ENCODE data around the gene POLE3.
"Not testable (repeated sequence)": the region's sequence is repeated elsewhere in the genome, so short reads cannot be mapped to it uniquely, and the experiment has no call there.

Gene POLE3, protein sequence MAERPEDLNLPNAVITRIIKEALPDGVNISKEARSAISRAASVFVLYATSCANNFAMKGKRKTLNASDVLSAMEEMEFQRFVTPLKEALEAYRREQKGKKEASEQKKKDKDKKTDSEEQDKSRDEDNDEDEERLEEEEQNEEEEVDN

DNA sequence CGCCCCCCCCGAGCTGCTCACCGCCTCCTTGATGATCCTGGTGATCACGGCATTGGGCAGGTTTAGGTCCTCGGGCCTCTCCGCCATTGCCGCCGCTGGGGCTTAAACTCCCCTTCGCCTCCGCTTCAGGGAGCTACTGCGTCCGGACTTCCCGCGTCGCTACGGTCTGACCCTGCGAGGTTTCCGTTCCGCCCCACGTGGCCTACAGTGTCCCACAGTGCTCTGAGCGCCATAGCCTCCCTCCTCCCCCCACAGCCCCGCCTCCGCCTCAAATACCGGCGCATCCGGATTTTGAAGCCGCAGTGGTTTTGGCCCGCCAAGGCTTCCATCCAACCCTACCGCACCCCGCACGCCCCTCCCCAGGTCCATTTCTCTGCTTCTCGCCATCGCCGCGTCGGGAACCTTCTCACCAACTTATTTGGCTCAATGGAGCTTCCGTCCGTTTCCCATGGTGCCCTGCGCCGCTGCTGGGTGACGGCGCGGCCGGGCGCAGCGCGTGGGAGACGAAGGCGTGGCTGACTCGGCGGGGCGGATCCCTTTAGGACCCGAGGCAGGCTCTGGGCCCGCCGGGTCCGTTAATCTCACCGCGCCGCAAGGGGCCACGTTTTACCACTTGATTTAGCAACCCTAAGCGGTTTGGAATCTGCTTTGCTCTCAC is at the start of gene POLE3, which contains the start of gene C9orf43:
TSS of gene POLE3 (minus strand) at position 469 of the 658 bp plus-strand sequence. CDS start at position 87, 382 bp downstream.
TSS of gene C9orf43 (plus strand) at position 541 of the 658 bp plus-strand sequence. CDS start 2,747 bp downstream, outside the sequence.
- DNase-seq: peak; percentile 97

DNA sequence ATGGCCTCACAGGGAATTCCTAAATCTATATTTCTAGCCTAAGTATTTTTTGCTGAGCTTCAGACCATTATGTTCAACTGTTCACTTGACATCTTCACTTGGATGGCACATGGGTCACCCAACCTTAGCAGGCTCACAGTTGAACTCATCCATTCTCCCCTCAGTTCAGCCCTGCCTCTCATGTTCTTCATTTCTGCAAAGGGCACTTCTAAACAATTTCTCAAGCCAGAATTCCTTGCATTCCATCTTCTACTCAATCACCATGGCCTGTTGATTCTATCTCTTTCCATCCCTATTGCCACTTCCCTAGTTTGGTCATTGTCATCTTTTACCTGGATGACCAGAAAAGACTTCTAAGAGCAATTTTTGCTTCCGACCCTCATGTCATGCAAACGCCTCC is 45.8 kb upstream of the POLE3 start:
- no peak for DNase-seq

DNA sequence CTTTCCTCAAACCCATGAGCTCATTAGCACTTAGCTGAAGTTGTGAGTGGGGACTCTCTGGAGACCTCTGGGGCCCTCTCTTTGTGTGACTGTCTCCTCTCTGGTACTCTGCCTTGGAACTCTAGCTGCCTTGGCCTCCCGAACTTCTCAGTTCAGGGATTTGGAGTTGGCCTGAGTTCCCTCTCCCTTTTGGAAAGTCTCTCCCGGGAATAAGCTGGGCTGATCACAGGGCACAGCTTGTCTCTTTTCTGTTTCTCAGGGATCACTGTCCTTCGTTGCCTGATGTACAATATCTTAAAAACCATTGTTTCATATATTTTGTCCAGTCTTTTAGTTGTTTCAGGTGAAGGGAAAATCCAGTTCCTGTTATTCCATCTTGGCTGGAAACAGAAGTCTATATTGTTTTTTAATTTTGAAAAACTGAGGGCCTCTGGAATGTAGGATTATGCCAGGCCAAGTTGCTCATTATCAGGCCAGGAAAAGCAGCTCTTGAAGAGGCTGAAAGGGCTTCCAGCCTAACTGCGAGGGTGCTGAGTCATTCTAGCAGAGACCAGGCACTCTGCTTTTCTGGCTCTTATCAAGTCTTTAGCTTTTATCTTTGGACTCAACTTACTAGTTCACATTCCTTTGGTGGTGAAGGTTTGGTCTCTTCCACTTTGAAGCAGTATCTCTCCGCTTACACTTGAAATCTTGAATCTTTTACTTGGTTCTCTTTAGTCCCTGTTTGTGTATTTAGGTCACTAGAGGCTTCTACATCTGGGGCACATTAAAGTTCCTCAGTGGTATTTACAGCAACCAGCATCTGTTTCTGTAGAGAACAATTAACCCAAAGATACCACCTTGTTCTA is 44.7 kb upstream of the POLE3 start:
- DNase-seq: peak; percentile 30

DNA sequence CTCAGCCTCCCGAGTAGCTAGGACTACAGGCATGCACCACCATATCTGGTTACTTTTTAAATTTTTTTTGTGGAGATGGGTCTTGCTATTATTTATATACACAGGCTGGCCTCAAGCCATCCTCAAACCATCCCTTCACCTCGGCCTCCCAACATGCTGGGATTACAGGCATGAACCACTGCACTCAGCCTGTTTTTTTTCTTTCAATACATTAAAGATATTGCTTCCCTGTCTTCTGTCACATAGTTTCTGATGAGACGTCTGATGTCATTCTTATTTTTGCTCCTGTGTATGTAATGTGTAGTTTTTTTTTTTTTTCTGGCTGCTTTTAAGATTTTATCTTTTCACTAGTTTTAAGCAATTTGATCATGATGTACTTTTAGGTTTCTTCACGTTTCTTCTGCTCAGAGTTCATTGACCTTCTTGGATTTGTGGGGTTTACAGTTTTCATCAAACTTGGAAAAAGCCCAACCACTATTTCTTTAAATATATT is 41.7 kb upstream of the POLE3 start:
- no peak for DNase-seq

DNA sequence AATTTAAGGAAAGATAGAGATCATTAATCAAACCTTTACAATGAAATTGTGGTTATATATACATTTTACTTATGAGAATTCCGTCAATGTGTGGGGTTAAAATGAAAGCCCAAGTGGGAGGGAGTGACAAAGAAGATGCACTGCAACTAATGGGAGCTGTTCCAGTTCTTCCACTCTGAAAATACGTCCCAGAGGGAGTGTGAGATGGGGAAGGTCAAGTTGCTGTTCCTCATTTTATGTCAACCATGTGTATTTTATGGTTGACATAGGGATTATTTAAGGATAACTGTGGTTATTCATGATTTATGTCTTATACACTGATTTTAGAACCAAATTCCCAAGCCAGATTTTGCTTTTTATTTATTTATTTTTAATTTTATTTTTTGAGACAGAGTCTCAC is 38.9 kb upstream of the POLE3 start:
- no peak for DNase-seq

GRCh38 chr9:113446323-113446740 is 35.9 kb upstream of the POLE3 start:
- DNase-seq: peak; percentile 28

DNA sequence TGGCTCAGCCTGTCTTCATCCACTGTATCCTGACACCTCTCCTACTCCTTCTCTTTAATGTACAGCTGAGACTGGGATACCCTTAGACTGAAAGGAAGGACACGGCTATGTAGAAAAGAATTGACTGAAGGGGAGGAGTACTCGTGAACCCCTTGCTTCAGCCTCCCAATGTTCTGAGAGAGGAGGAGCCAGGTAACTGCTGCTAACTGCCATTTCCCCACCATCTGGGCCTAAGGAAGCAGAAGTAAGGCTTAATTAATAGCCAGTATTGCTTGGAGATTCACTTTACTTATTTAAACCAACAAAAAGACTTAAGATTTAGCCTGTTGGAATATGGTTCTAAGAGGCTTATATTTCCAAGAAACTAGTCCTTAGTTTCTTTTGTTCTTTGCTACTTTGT is 34.3 kb upstream of the POLE3 start:
- no peak for DNase-seq

DNA sequence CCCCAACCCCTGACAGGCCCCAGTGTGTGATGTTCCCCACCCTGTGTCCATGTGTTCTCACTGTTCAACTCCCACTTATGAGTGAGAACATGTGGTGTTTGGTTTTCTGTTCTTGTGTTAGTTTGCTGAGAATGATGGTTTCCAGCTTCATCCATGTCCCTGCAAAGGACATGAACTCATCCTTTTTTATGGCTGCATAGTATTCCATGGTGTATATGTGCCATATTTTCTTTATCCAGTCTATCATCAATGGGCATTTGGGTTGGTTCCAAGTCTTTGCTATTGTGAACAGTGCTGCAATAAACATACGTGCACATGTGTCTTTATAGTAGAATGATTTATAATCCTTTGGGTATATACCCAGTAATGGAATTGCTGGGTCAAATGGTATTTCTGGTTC is 27.2 kb upstream of the POLE3 start:
- not testable (repeated sequence) for DNase-seq

DNA sequence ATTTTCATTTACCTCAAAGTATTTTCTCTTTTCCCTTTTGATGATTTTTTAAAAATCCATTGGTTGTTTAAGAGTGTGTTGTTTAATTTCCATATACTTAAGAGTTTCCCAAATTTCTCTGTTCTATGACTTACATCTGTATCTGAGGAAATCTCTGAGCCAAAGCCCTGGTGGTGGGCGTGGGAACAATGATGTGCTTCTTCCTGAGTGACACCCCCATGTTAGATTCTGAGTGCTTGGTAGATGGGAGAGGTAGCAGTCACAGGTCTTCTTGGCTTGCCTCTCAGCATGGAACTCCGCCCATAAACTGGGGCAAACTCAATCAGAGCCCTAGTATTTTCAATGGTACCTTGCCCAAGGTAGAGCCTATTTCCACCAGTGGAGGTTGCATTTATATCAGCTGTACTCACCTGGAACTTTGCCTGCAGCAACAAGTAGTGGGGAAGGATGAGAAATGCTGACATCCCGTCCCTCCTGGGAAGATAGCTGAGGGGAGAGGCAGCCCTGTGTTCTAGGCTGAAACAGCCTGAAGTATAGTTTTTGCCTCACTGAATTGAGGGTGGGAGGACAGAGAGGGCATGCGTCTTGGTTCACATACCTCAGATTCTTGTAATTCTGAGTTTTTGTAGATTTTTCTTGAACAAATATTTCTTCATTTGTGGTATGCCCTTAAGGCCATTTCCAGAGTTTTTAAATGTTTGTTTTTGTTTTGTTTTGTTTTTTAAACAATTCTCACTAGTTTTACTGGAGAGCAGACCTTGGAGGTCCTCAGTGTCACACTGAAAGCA is 26.4 kb upstream of the POLE3 start:
- DNase-seq: no peak

- no peak for DNase-seq
Measured at GRCh38 chr9:113431191-113431590, 20.7 kb upstream of the POLE3 start.

DNA sequence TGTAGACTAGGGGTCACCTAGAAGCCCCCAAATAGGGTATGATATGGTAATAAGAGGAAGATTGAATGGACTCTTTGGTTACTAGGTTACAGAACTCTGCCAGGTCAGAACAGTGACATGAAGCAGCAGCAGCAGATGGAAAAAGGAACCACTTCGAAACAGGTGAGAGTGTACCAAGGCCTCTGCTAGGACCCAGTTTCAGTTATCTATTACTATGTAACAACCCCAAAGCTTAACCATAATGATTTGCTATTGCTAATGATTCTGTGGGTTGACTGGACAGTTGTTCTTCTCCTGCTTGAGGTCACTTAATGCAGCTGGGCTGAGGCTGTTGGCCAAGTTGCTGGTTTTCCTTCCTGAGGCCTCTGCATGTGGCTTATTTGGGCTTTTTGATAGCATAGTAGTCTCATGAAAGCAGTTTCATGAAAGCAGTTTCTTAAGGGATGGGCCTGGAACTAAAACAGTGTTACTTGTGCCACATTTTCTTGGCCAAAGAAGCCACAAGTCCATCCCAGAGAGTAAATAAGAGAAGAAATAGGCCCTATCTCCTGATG is 17.7 kb upstream of the POLE3 start:
- DNase-seq: no peak

- no peak for DNase-seq
Measured at GRCh38 chr9:113427629-113428028, 17.2 kb upstream of the POLE3 start.

- no peak for DNase-seq
Measured at GRCh38 chr9:113426701-113427100, 16.2 kb upstream of the POLE3 start.

DNA sequence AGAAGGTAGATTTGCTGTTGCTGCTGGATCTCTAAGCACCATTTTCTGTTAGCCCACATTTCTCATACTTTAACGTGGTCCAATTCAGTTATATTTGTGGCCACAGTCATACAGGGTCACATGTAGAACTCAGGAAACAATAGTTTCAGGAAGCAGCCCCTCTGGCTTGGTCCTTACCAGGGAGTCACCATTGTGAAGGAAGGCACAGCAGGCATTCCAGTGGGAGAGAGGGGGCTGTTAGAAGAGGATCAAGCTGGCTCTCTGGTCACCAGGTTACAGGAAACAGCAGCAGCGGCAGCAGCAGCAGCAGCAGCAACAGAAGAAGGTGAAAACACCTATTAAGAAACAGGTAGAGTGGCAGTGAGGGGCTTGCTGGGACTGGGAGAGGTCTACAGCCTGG is 14.6 kb upstream of the POLE3 start:
- DNase-seq: no peak

GRCh38 chr9:113421726-113422125 is 11.3 kb upstream of the POLE3 start:
- no peak for DNase-seq

- DNase-seq: no peak
Measured at GRCh38 chr9:113417370-113417769, 6.9 kb upstream of the POLE3 start.

- no peak for DNase-seq
Measured at GRCh38 chr9:113416149-113416721, 5.8 kb upstream of the POLE3 start.

GRCh38 chr9:113409883-113410206 is 630 bp downstream of the POLE3 start:
- no peak for DNase-seq

- DNase-seq: no peak
Measured at GRCh38 chr9:113409481-113409880, 994 bp downstream of the POLE3 start.

DNA sequence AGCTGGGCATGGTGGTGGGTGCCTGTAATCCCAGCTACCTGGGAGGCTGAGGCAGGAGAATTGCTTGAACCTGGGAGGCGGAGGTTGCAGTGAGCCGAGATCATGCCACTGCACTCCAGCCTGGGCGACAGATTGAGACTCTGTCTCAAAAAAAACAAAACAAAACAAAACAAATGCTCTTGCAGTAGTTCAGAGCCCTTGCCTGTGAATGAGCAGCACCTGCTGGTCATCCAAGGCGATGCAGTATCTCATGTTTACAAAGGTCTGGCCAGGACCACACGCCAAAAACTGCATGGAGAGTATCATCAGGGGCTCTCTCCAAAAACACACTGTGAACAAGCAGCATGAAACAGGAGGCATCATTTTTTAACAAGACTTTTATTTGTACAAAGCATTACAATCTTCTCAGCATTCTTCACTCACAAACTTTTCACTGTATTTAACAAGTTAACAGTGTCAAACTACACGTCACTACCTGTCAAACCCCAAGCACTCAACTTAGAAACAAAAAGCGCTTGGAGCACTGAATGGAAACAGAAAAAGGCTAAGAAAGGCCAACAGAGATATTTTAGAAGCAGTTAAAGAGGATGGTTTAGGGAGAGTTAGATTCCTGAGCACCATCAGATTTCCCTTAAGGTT is 3.5 kb downstream of the POLE3 start:
- DNase-seq: peak; percentile 71

GRCh38 chr9:113406353-113406752 is 4.1 kb downstream of the POLE3 start:
- DNase-seq: not testable (repeated sequence)

DNA sequence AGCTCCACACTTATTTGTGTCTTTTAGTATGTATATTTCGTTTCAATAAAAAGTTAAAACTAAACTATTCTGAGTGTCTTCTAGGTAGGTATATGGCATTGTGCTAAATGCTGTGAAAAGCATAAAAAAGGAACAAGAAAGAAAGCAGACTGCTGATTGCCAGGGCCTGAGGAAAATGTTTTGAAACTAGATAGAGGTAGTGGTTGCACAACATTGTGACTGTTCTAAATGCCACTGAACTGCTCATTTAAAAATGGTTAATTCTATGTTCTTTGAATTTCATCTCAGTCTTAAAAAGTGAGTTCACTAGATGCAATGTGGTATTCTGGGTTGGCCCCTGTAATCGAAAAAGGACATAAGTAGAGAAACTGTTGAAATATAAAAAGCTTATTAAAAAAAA is 6.8 kb downstream of the POLE3 start:
- DNase-seq: no peak

Data from activated CD4-positive, alpha-beta T cell treated with anti-CD3 and anti-CD28 coated beads, Interleukin-10, Interleukin-2, amounts not matched to agents 100 ng/mL and 50 ng/mL, durations not matched to agents 16 hours and 8 hours (primary cell).